H1 (cell line): Measurements from ENCODE around the gene WDR77. TPM values are rescaled to one million over a fixed set of nuclear protein-coding genes. Genes with fewer than 3 reads are reported as not detected.

Source experiments
- CTCF ChIA-PET: fragments of 300-600 bp; sonication (Branson Sonifier 250); formaldehyde crosslinking; loops from one replicate; lab custom pipeline; 2021; ENCODE audit not compliant: partially characterized antibody; lab: Charles Lee
- POLR2A ChIA-PET: fragments of 300-600 bp; sonication (Branson Sonifier 250); formaldehyde crosslinking; loops from one replicate; lab custom pipeline; 2021; ENCODE audit warnings: inconsistent platforms; ENCODE audit not compliant: partially characterized antibody; lab: Charles Lee
- DNase-seq, 2 experiments: peaks; one replicate each; pipeline versions ENCODE4 v3.0.0 to v3.0.0-alpha.2; 2010 to 2022; ENCODE audit warnings: low spot score in 2 of 2, low read depth in 1 of 2, mixed read lengths in 1 of 2
- FAIRE-seq: peaks from 2 replicates; lab custom pipeline; 2011; peaks lifted over from hg19 to GRCh38; lab: Jason Lieb, UNC
- H2AFZ ChIP-seq: 2 replicates; pipeline ENCODE4 v1.8.1; 2012; ENCODE audit warnings: low read length, inconsistent platforms
- H2AK5ac ChIP-seq: 2 replicates; pipeline ENCODE4 v1.6.1; 2013; ENCODE audit warnings: low read depth, low read length
- H2BK120ac ChIP-seq: replicated peaks from 2 replicates; pipeline ENCODE3; 2013; ENCODE audit warnings: low read depth, low read length, inconsistent platforms
- H2BK12ac ChIP-seq: 2 replicates; pipeline ENCODE4 v1.6.1; 2013; ENCODE audit warnings: low read depth, low read length
- H2BK15ac ChIP-seq: 2 replicates; pipeline ENCODE4 v1.6.1; 2013; ENCODE audit warnings: low read length
- H2BK20ac ChIP-seq: 2 replicates; pipeline ENCODE4 v1.6.1; 2013; ENCODE audit warnings: low read length
- H2BK5ac ChIP-seq: 2 replicates; pipeline ENCODE4 v1.6.1; 2013; ENCODE audit warnings: low read depth, low read length
- H3K14ac ChIP-seq: 2 replicates; pipeline ENCODE4 v1.6.1; 2013; ENCODE audit warnings: inconsistent platforms; ENCODE audit not compliant: insufficient read length
- H3K18ac ChIP-seq: 2 replicates; pipeline ENCODE4 v1.6.1; 2013; ENCODE audit warnings: low read length; ENCODE audit errors: extremely low read depth
- H3K23ac ChIP-seq: 2 replicates; pipeline ENCODE4 v1.6.1; 2013; ENCODE audit warnings: inconsistent platforms; ENCODE audit not compliant: insufficient read length
- H3K23me2 ChIP-seq: 2 replicates; pipeline ENCODE4 v1.6.1; 2013; ENCODE audit warnings: low read depth, low read length
- H3K27ac ChIP-seq: 2 replicates; pipeline ENCODE4 v1.6.1; 2011; ENCODE audit warnings: low read depth, low read length, inconsistent platforms
- H3K27me3 ChIP-seq, 4 experiments: replicated peaks in 1 of 4; 1 replicate in 1 of 4; 2 replicates in 3 of 4; pipeline versions ENCODE4 v1.6.1 to v1.8.1; 2011 to 2013; ENCODE audit warnings: low read length in 3 of 4, mild to moderate bottlenecking in 3 of 4, inconsistent platforms in 2 of 4, mixed read lengths in 2 of 4, moderate library complexity in 1 of 4; ENCODE audit not compliant: control insufficient read depth in 3 of 4, insufficient read depth in 3 of 4; ENCODE audit errors: extremely low read depth in 1 of 4
- H3K36me3 ChIP-seq, 4 experiments: 2 replicates each; pipeline versions ENCODE4 v1.6.1 to v1.8.1; 2011 to 2013; ENCODE audit warnings: mild to moderate bottlenecking in 4 of 4, low read length in 3 of 4, moderate library complexity in 2 of 4, control low read depth in 1 of 4, inconsistent platforms in 1 of 4; ENCODE audit not compliant: insufficient read depth in 4 of 4, control insufficient read depth in 2 of 4
- H3K4ac ChIP-seq: replicated peaks from 2 replicates; pipeline ENCODE3; 2013; ENCODE audit warnings: low read length, low read depth, mixed read lengths, inconsistent platforms; ENCODE audit not compliant: insufficient read length
- H3K4me1 ChIP-seq, 4 experiments: replicated peaks in 1 of 4; 1 replicate in 1 of 4; 2 replicates in 3 of 4; pipeline versions ENCODE4 v1.6.1 to v1.8.1; 2011 to 2013; ENCODE audit warnings: low read length in 3 of 4, inconsistent platforms in 2 of 4, mixed read lengths in 1 of 4; ENCODE audit not compliant: insufficient read depth in 4 of 4, control insufficient read depth in 3 of 4
- H3K4me2 ChIP-seq, 2 experiments: 2 replicates each; pipeline versions ENCODE4 v1.6.1 to v1.8.1; 2011 to 2013; ENCODE audit warnings: low read depth in 2 of 2, low read length in 2 of 2, control low read depth in 1 of 2, inconsistent platforms in 1 of 2, mild to moderate bottlenecking in 1 of 2; ENCODE audit not compliant: insufficient read depth in 1 of 2
- H3K4me3 ChIP-seq, 4 experiments: fragments of 200-600, 300-600 bp in 1 of 4; sonication (generic), shearing (Covaris generic), sonication (Bioruptor Twin) in 1 of 4; 2 replicates each; pipeline versions ENCODE4 v1.5.1 to v1.8.1; 2011 to 2016; ENCODE audit warnings: low read length in 4 of 4, low read depth in 3 of 4, control low read depth in 2 of 4, inconsistent platforms in 2 of 4, mild to moderate bottlenecking in 2 of 4, mixed read lengths in 1 of 4, moderate library complexity in 1 of 4; ENCODE audit not compliant: insufficient read depth in 2 of 4; ENCODE audit errors: extremely low read depth in 1 of 4
- H3K56ac ChIP-seq: replicated peaks from 2 replicates; pipeline ENCODE3; 2013; ENCODE audit warnings: low read depth, mild to moderate bottlenecking, mixed read lengths, low read length, inconsistent platforms; ENCODE audit not compliant: insufficient read length
- H3K79me1 ChIP-seq: 2 replicates; pipeline ENCODE4 v1.6.1; 2013; ENCODE audit warnings: low read depth, low read length, control low read depth
- H3K79me2 ChIP-seq, 2 experiments: 2 replicates each; pipeline versions ENCODE4 v1.6.1 to v1.8.1; 2012 to 2013; ENCODE audit warnings: low read length in 2 of 2, mild to moderate bottlenecking in 2 of 2, inconsistent platforms in 1 of 2; ENCODE audit not compliant: insufficient read depth in 2 of 2, control insufficient read depth in 1 of 2
- H3K9ac ChIP-seq, 4 experiments: replicated peaks in 1 of 4; 1 replicate in 1 of 4; 2 replicates in 3 of 4; pipeline versions ENCODE4 v1.6.1 to v1.8.1; 2011 to 2013; ENCODE audit warnings: low read depth in 3 of 4, low read length in 3 of 4, control low read depth in 2 of 4, mild to moderate bottlenecking in 2 of 4, moderate library complexity in 2 of 4, inconsistent platforms in 1 of 4; ENCODE audit errors: extremely low read depth in 1 of 4
- H3K9me3 ChIP-seq, 2 experiments: 2 replicates each; pipeline versions ENCODE4 v1.6.1 to v1.8.1; 2012 to 2013; ENCODE audit warnings: mild to moderate bottlenecking in 2 of 2, moderate library complexity in 2 of 2, control low read depth in 1 of 2, inconsistent platforms in 1 of 2, low read depth in 1 of 2, low read length in 1 of 2, mixed read lengths in 1 of 2; ENCODE audit not compliant: insufficient read depth in 2 of 2
- H4K20me1 ChIP-seq, 2 experiments: replicated peaks in 1 of 2; 2 replicates each; pipeline versions ENCODE3 to v1.8.1; 2011 to 2013; ENCODE audit warnings: inconsistent platforms in 2 of 2, low read length in 2 of 2, mild to moderate bottlenecking in 1 of 2; ENCODE audit not compliant: insufficient read depth in 2 of 2, control insufficient read depth in 1 of 2
- H4K5ac ChIP-seq: 2 replicates; pipeline ENCODE4 v1.6.1; 2013; ENCODE audit warnings: low read length, low read depth, mixed read lengths, inconsistent platforms; ENCODE audit not compliant: insufficient read length
- H4K8ac ChIP-seq: 2 replicates; pipeline ENCODE4 v1.8.0; 2013; ENCODE audit warnings: mild to moderate bottlenecking, moderate library complexity, low read length, inconsistent platforms; ENCODE audit not compliant: insufficient read depth; ENCODE audit errors: extremely low read depth
- H4K91ac ChIP-seq: replicated peaks from 2 replicates; pipeline ENCODE3; 2013; ENCODE audit warnings: low read length, mixed read lengths, inconsistent platforms; ENCODE audit not compliant: insufficient read length
- CHD1 ChIP-seq: IDR thresholded peaks from 2 replicates; pipeline ENCODE4 v1.6.1; 2012; ENCODE audit warnings: low read depth, low read length, improper control_type of control experiment
- JUN ChIP-seq: IDR thresholded peaks from 2 replicates; pipeline ENCODE4 v1.6.1; 2011; ENCODE audit warnings: low read depth, mild to moderate bottlenecking, improper control_type of control experiment, low read length
- NRF1 ChIP-seq: IDR thresholded peaks from 2 replicates; pipeline ENCODE4 v1.6.1; 2011; ENCODE audit warnings: mild to moderate bottlenecking, low read depth, low read length, improper control_type of control experiment
- PHF8 ChIP-seq: fragments of 200-600 bp; sonication (generic); conservative IDR thresholded peaks from 2 replicates; pipeline ENCODE4 v1.7.1; 2012; ENCODE audit warnings: low read depth, mild to moderate bottlenecking, inconsistent platforms, low read length, moderate library complexity
- RAD21 ChIP-seq, 2 experiments: IDR thresholded peaks in 1 of 2; conservative IDR thresholded peaks in 1 of 2; 2 replicates each; pipeline ENCODE4 v1.6.1; 2011; ENCODE audit warnings: low read depth in 2 of 2, low read length in 2 of 2, improper control_type of control experiment in 1 of 2, inconsistent platforms in 1 of 2, mild to moderate bottlenecking in 1 of 2, moderate library complexity in 1 of 2
- SRF ChIP-seq: IDR thresholded peaks from 2 replicates; pipeline ENCODE4 v1.6.1; 2011; ENCODE audit warnings: mild to moderate bottlenecking, low read depth, low read length, moderate library complexity
- TEAD4 ChIP-seq: IDR thresholded peaks from 2 replicates; pipeline ENCODE4 v1.6.1; 2012; ENCODE audit warnings: low read depth, low read length, inconsistent platforms, mixed read lengths
- WGBS, 2 experiments: shearing (Covaris generic) in 1 of 2; methylation state at CpG; one replicate each; pipeline versions ENCODE4 v1.1.6 to v1.1.7; 2013 to 2015; ENCODE audit warnings: low lambda C conversion rate in 2 of 2, mixed read lengths in 2 of 2, inconsistent platforms in 1 of 2, low coverage in 1 of 2, missing lambda C conversion rate in 1 of 2; ENCODE audit not compliant: insufficient replicate concordance in 2 of 2, insufficient coverage in 1 of 2, insufficient read length in 1 of 2; ENCODE audit errors: extremely low coverage in 1 of 2, missing lambda C conversion rate in 1 of 2; 5-methylcytosine and 5-hydroxymethylcytosine counted together
- polyA plus RNA-seq, 7 experiments: library from polyadenylated mRNA; depleted of rRNA in 3 of 7; stranded (reverse) in 5 of 7; unstranded in 2 of 7; fragments of >200 nt in 5 of 7; fragments of 200-250 nt in 2 of 7; gene quantifications; 1 replicate in 5 of 7; 2 replicates in 1 of 7; 4 replicates in 1 of 7; pipeline versions ENCODE4 v1.2.1 to v1.2.3, GENCODE V29; 2011 to 2013; ENCODE audit warnings: missing spikeins in 2 of 7, mixed read lengths in 2 of 7
- total RNA-seq: library from RNA; stranded (reverse); fragmentation: NEBNext Ultra II Directional; extraction: Animal tissue kit (Norgen Biotek cat#: 25700); gene quantifications from 2 replicates; pipeline ENCODE4 v1.2.1, GENCODE V29; 2021
- TF ChIP-seq, protein P1 (sequence below): IDR thresholded peaks from 2 replicates; pipeline ENCODE4 v1.6.1; 2012; ENCODE audit warnings: inconsistent platforms

The WDR77 gene
- total and polyA plus RNA-seq, 2 of the 8 experiments (the other 6 are each of a cell fraction or from before 2014, with no cell fraction given), result 66.0 to 156 TPM

DNA sequence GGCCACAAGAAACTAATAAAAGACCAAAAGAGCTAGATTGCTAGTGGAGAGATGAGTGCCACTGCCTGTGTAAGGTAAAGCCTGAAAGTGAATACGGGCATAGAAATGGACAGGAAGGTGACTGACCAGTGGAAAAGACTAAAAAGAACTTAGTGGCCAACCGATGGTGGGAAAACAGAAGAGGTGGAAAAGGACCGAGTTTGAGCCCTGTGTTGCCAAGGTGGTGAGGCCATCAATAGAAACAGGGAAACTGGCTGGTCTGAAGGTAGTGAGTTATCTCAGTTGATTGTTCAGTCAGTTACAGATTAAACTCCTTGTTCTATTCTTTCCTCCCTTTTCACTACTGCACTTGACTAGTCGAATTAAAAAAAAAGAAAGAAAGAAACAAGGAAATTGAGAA is 2.5 kb downstream of the WDR77 start:
- no peak overlapping the region for H3K56ac ChIP-seq
- H2AK5ac ChIP-seq, result no peak overlapping the region
- H4K20me1 ChIP-seq, result peaks cover 0 to 5% of the 10 kb centered on the region in 2 experiments
- H3K27me3 ChIP-seq, result no peaks in the 10 kb centered on the region
- H3K36me3 ChIP-seq, result peaks cover 26 to 53% (median 34%) of the 10 kb centered on the region in 4 experiments
- no peak for DNase-seq
- H4K8ac ChIP-seq, result no peak overlapping the region
- H2BK15ac ChIP-seq, result no peak overlapping the region
- 87% methylated on average over 4 of the region's 4 CpGs; no CpG with 5 or more reads in 1 of the 2 experiments for WGBS, 2 experiments
- TF ChIP-seq SRF (no peak), RAD21 (IDR thresholded peaks at IDR 0.05 in 1 of 2, conservative IDR thresholded peaks at IDR 0.05 in 1 of 2; ENCODE audit: low read depth in 2 of 2, low read length in 2 of 2) (no peak), JUN (no peak), CHD1 (no peak), PHF8 (no peak), NRF1 (no peak), TEAD4 (no peak)
- TF ChIP-seq, protein P1, sequence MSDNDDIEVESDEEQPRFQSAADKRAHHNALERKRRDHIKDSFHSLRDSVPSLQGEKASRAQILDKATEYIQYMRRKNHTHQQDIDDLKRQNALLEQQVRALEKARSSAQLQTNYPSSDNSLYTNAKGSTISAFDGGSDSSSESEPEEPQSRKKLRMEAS, result no peak
- TF ChIP-seq, all 59 proteins: peak for 0
- peaks cover 4% of the 10 kb centered on the region; the same call in 1 of the 2 replicates for H3K79me1 ChIP-seq
- no peak overlapping the region for H2BK5ac ChIP-seq
- peaks cover 3% of the 10 kb centered on the region for H3K23me2 ChIP-seq
- ChIA-PET CTCF (no interaction called here), POLR2A (no interaction called here)
- no peak overlapping the region for H4K91ac ChIP-seq
- H3K18ac ChIP-seq, result no peak overlapping the region
- peaks cover 5 to 54% of the 10 kb centered on the region in 2 experiments for H3K79me2 ChIP-seq
- no peak overlapping the region for H2BK12ac ChIP-seq
- no peak overlapping the region for H3K4ac ChIP-seq
- no peak overlapping the region for H2BK120ac ChIP-seq
- H3K4me3 ChIP-seq, result no peak overlapping the region
- H3K4me1 ChIP-seq, result peaks cover 0 to 2% (median 1%) of the 10 kb centered on the region in 4 experiments; a peak in 3 of 7 replicates
- H4K5ac ChIP-seq, result no peak overlapping the region
- peak overlapping the region in 1 of 4 experiments; percentile 42; a peak in 1 of 7 replicates for H3K9ac ChIP-seq
- no peak overlapping the region for H2AFZ ChIP-seq
- no peak overlapping the region; a peak in 1 of 4 replicates for H3K4me2 ChIP-seq
- no peak overlapping the region for H3K14ac ChIP-seq
- no peak for FAIRE-seq
- no peak overlapping the region for H2BK20ac ChIP-seq
- no peaks in the 10 kb centered on the region for H3K9me3 ChIP-seq
- no peak overlapping the region for H3K27ac ChIP-seq
- H3K23ac ChIP-seq, result no peak overlapping the region
